Astrocyte of the cerebellum (primary cell): ENCODE data around the gene CFAP57.
A peak's percentile ranks its signal among the peaks of the same experiment; 100 is the strongest.

Source experiments
- DNase-seq: peaks from one replicate; pipeline ENCODE4 v3.0.0-alpha.2; 2011; ENCODE audit warnings: low read depth
- H3K4me3 ChIP-seq: 2 replicates; pipeline ENCODE4 v1.5.1; 2011; ENCODE audit warnings: mild to moderate bottlenecking, low read depth, low read length, moderate library complexity
- in situ Hi-C: cut with HindIII; loops from 2 replicates; pipeline ENCODE4 v1.10.0; 2017; ENCODE audit warnings: low sequenced_read_pairs
- TF ChIP-seq, protein P1 (sequence below): IDR thresholded peaks from 2 replicates; pipeline ENCODE4 v1.5.1; 2012; ENCODE audit warnings: low read length, low read depth, moderate library complexity, mild to moderate bottlenecking; ENCODE audit errors: missing control alignments

CFAP57 gene

DNA sequence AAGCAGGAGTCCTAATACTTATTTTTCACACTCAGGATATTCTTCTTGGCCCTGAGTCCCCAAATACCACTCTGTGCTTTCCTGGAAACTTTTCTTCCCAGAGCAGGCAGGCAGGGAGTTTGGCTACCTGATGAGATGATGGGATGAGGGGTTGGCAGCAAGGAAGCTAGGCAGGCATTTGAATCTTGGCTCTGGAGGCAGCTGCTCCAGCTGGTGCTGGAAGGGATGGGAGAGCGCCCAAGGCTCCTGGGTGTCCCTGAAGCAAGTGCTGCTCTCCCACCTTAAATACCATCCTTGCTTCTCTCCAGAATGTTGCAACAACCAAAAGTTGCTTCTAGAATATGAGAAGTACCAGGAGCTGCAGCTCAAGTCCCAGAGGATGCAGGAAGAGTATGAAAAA is 49.7 kb downstream of the CFAP57 start:
- TF ChIP-seq, protein P1, sequence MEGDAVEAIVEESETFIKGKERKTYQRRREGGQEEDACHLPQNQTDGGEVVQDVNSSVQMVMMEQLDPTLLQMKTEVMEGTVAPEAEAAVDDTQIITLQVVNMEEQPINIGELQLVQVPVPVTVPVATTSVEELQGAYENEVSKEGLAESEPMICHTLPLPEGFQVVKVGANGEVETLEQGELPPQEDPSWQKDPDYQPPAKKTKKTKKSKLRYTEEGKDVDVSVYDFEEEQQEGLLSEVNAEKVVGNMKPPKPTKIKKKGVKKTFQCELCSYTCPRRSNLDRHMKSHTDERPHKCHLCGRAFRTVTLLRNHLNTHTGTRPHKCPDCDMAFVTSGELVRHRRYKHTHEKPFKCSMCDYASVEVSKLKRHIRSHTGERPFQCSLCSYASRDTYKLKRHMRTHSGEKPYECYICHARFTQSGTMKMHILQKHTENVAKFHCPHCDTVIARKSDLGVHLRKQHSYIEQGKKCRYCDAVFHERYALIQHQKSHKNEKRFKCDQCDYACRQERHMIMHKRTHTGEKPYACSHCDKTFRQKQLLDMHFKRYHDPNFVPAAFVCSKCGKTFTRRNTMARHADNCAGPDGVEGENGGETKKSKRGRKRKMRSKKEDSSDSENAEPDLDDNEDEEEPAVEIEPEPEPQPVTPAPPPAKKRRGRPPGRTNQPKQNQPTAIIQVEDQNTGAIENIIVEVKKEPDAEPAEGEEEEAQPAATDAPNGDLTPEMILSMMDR, result no peak
- no peak overlapping the region for H3K4me3 ChIP-seq
- in situ Hi-C loops, result no loop called here
- DNase-seq, result no peak

DNA sequence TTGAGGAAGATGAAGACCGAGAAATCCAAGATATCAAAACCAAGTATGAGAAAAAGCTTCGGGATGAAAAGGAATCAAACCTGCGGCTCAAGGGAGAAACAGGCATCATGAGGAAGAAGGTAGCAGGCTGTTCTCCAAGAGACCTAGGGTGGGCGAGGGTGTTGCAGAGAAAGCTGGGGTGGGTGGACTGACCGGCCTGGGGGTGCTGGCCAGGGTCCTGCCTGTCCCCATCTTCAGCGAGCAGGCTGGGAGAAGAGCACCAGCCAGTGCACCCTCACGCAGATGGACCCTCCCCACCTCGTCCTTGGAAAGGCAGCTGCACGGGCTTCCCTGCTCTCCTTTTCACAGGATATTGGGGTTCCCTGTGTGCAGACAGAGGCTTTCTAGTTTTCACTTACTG is 50.7 kb downstream of the CFAP57 start:
- DNase-seq, result no peak
- TF ChIP-seq, protein P1, result no peak
- no peak overlapping the region for H3K4me3 ChIP-seq
- in situ Hi-C loops, result no loop called here

DNA sequence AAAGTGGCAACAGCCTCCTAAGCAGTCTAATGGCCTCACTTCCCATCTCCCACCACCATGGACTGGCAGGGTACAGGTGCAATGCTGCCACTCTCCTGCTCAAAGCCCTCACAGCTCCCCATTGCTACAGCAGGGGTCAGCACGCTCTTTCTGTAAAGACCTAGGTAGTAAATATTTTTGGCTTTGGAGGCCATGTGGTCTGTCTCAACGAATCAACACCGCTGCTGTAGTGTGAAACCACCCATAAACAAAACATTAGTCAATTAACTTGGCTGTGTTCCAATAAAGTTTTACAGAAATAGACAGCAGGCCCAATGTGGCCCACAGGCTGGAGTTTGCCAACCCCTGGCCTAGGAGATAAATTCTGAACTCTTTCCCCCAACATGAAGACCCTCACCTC is 53.0 kb downstream of the CFAP57 start:
- DNase-seq, result no peak
- H3K4me3 ChIP-seq, result no peak overlapping the region
- TF ChIP-seq, protein P1, result no peak
- in situ Hi-C loops, result loop anchor here (25.0 kb wide), 1 partner anchor 162 kb away; the partner anchor contains the start of genes MED8 and SZT2

DNA sequence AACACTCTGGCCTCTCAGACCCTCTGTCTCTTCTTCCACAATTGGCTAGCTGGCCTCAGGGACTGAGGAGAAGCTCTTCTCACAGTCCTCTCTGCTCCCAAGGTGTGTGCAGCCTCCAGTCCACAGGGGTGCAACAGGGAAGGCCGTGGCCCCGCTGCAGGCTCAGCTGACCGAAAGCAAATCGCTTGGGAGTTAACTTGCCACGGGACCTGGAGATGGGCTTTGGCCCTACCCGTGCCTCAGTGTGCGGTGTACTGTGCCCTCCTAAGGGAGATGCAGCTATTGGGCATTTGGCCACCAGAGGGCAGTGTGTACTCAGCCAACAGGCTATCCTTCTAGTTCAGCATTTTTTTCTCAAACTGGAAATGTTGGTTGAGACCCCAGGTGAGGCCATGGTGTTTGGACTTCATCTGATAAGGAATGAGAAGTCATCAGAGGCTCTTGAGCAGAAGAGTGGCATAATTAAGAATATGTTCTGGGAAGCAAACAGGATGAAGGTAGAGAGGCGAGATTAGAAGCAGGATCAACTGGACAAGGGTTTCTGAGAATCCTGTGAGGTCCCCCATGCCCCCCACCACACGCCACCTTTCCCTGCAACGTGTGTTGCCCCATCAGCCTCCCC is 55.1 kb downstream of the CFAP57 start:
- in situ Hi-C loops, result loop anchor here (25.0 kb wide), 1 partner anchor 160 kb away; the partner anchor contains the start of genes MED8 and SZT2
- peak; percentile 59 for DNase-seq
- TF ChIP-seq, protein P1, result peak; percentile 95
- no peak overlapping the region for H3K4me3 ChIP-seq

DNA sequence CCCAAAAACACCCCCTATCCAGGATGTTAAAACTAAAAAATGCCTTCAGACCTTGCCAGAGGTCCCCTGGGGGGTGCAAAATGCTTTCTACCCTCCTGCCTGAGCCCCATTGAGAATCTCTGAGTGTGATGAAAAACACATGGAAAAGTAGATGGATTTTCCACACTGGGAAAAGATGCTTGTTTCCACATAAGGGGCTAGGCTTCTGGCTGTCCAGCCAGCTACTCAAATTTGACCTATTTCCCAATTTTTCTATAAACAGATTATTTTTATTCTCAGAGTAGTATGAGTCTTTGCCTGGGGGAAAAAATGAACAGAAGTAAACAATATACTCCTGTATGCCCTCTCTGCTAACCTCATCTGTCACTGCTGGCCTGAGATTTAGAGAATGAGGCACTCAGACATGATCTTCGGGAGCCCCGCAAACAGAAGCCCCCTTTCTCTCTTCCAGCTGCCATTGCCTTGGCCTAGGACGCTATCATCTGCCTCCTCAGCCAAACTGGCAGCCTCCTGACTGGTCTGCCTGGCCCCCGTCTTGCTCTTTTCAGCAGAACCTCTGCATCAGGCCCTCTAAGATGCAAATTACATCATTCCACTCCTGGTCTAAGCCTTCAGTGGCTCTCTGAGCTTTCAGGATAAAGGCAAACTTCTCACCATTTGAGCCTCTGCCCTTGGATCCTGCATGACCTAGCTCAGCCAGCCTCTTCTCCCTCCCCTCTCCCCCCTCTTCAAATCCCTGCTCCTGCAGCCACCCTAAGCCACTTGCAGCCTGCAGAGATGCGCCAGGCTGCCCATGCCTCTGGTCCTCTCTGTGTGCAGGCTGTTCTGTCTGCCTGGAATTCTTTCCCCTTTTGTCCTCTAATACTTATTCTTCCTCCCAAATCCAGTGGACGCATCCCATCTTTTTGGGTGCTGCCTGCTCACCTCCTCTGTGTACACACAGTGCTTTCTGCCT is 58.0 kb downstream of the CFAP57 start:
- in situ Hi-C loops, result loop anchor here (25.0 kb wide), 1 partner anchor 157 kb away; the partner anchor contains the start of genes MED8 and SZT2
- DNase-seq, result no peak
- H3K4me3 ChIP-seq, result no peak overlapping the region
- TF ChIP-seq, protein P1, result no peak

DNA sequence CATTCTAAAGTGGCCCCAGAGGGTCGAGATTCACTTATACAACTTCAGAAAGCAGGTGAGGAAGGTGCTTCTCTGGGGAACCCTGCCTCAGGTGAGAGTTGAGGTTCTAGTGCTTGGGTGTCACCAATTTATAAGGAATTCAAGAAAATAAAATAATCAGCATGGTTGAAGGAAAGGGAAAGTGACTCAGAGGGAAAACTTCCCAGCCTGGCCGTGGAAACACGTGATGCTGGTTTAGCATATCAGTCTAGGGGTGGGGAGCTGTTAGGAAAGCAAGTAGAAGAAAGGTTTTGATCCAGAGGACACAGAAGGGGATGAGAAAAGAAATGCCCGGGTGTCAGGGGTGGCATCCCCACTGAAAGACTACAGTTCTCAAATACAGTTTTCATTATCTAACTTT is 59.9 kb downstream of the CFAP57 start:
- DNase-seq, result peak; percentile 51
- TF ChIP-seq, protein P1, result no peak
- H3K4me3 ChIP-seq, result no peak overlapping the region
- in situ Hi-C loops, result loop anchor here (25.0 kb wide), 1 partner anchor 155 kb away; the partner anchor contains the start of genes MED8 and SZT2
